NCI-H82 treated with DMSO at 0.1 percent for 48 hours (cell line): ENCODE results near the gene CNBD2.
"Not testable (repeated sequence)": the region's sequence is repeated elsewhere in the genome, so short reads cannot be mapped to it uniquely, and the experiment has no call there.

ENCODE experiments used
- DNase-seq: peaks from one replicate; lab custom pipeline; 2025; ENCODE audit not compliant: unreplicated experiment; lab: John Stamatoyannopoulos, UW

Gene CNBD2

GRCh38 chr20:35974256-35974655 lies 5.9 kb downstream of the CNBD2 start:
- no peak for DNase-seq

GRCh38 chr20:35975576-35976373 lies 7.4 kb downstream of the CNBD2 start:
- no peak for DNase-seq

DNA sequence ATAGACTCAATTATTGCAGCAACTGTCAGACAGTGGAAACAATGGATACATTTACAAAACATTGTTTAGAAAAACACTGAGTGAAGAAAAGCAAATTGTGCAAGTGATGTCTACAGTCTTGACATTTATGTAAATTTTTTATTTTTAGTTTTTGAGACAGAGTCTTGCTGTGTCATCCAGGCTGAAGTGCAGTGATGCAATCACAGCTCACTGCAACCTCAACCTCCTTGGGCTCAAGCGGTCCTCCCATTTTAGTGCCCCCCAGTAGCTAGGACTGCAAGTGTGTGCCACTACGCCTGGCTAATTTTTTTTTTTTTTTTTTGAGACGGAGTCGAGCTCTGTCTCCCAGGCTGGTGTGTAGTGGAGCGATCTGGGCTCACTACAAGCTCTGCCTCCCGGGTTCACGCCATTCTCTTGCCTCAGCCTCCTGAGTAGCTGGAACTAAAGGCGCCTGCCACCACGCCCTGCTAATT lies 9.7 kb downstream of the CNBD2 start:
- no peak for DNase-seq

GRCh38 chr20:35979544-35979943 lies 11.2 kb downstream of the CNBD2 start:
- no peak for DNase-seq

DNA sequence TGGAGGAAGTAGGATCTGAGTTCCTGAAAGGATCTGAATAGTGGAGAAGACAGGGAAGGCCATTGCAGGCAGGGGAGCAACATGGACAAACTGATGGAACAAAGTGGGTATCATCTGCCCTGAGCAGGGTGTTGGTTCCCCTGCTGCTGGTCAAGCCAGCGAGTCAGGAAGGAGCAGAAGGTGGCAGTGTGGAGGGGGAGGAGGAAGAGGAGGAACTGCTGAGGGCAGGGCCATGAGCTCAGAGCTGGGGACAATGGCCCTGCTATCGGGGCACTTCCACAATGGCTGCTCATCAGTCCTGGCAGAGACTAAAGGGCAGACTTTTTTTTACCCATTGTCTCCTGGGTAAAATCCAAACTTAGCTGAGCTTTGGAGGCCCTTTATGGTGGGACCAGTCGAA lies 13.6 kb downstream of the CNBD2 start:
- no peak for DNase-seq

DNA sequence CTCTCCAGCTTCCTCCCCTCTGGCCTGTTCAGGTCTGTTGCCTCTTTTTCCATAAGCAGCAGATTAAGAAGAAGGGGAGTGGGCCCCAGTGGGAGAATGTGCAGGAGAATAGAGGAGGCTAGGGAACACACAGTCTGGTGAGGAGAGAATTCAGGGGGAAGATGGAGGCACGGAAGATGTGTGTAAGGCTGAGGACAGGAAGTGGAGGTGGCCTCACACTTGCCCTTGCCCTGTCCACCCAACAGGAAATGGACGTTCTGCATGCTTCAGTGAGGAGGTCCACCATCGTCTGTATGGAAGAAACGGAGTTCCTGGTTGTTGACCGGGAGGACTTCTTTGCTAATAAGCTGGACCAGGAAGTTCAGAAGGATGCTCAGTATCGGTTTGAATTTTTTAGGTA lies 16.0 kb downstream of the CNBD2 start:
- no peak for DNase-seq

GRCh38 chr20:35985806-35986205 lies 17.4 kb downstream of the CNBD2 start:
- DNase-seq = no peak

- DNase-seq = no peak
Observed at GRCh38 chr20:35988910-35989463, 20.6 kb downstream of the CNBD2 start.

DNA sequence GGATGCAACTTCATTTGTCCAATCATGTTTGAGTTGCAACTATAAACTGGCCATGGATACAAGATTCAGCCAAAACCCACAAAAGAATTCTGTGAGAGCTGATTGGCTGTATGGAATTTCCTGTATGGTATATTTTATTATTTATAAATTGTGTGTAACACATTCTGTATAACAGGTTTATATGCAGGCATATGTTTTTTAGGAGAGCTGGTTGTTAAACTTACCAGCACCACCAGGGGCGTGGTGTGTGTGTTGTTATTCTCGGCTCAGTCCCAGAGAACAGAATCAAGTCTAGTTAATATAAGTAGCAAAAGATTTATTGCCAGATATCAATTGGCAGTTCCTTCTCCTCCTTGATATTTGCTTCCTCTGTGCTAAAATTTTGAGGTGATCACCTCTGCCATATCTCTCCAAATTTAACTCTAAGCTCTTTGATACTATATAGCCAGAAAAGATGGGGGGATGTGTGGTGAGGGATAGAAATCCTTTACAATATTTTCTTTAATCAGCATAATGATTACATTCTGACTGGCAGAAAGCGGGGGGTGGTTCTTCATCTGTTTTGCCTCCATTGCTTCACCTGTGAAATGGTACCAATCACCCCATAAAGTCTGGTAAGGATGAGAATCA lies 22.9 kb downstream of the CNBD2 start:
- no peak for DNase-seq

GRCh38 chr20:35992713-35993335 lies 24.4 kb downstream of the CNBD2 start:
- peak; percentile 69 for DNase-seq

DNA sequence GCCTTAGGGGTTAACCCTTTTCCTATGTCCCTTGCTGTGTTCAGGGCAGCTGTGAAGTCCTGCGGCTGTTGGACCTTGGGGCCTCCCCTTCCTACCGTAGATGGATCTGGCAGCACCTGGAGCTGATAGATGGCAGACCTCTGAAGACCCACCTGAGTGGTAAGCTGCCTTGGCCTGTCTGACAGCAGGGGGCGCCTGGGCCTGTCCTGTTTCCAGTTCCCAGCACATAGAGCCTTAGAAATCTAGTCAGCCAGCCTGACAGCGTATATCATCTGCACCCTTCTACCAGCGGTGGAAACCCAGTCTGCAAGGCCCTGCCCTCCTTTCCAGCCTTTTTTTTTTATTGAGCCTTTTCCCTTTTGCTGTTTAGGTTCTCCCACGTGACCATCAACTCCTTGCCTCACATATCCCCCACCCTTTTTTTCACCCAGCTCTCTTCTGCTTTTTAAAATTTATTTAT lies 26.6 kb downstream of the CNBD2 start:
- DNase-seq = peak; percentile 84

DNA sequence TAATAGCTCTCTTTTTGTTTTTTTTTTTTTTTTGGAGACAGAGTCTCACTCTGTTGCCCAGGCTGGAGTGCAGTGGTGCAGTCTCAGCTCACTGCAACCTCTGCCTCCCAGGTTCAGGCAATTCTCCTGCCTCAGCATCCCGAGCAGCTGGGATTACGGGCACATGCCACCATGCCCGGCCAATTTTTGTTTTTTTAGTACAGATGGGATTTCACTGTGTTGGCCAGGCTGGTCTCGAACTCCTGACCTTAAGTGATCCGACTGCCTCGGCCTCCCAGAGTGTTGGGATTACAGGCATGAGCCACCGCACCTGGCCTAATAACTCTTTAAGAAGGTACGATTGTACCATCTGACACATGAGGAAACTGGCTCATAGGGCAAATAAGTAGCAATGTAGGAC lies 28.1 kb downstream of the CNBD2 start:
- not testable (repeated sequence) for DNase-seq

- DNase-seq = not testable (repeated sequence)
Observed at GRCh38 chr20:36001331-36001730, 32.9 kb downstream of the CNBD2 start.

DNA sequence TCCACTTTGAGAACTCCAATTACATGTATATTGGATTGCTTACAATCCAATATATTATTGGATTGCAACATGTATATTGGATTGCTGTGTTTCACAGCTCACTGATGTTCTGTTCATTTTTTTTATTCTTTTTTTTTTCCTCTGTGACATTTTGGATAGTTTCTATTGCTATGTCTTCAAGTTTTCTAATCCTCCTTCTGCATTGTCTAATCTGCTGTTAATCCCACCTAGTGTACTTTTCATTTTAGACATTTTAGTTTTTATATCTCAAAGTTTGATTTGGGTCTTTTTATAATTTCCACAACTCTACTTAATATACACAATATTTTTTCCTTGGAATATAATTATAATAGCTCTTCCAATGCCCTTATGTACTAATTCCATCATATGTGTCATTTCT lies 34.5 kb downstream of the CNBD2 start:
- no peak for DNase-seq

DNA sequence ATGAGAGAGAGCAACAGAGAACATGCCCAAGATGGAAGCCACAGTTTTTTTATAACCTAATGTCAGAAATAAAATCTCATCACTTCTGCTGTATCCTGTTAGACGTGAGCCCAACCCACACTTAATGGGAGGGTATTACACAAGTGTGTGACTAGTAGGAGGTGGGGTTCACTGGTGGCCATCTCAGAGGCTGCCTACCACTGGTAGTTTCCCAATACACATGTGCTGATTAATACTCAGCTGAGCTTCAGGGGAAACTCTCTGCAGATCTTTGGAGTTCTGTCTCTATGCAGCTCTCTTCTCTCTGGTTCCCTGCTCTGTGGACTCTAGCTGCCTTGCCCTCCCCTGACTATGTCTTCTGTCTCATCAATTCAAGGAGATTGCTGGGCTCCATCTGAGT lies 35.7 kb downstream of the CNBD2 start:
- DNase-seq = no peak

DNA sequence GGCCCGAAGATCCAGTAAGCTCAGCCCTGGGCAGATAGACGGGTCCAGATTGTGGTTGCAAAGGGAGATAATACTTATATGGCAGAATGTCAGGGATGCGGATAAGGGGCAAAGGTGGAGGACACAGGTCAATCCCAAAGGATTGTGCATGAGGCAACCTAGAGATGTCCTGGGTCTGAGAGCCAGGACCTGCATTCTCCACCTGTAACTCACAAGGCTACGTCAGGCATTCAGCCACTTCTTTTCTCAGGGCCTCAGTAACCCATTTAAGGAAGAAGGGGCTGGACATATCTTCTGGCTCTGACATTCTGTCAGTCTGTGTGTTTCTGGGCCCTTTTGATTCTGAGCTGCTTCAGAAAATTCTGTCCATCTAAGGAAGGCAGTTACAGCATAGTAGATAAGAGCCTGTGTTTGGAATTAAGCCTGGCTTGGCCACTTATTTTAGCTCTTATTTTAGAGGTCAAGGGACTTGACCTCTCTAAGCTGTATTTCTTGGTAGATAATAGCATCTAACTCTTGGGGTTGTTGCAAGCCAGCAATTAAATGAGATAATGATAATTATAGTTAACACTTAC lies 40.2 kb downstream of the CNBD2 start:
- no peak for DNase-seq

- DNase-seq = no peak
Observed at GRCh38 chr20:36010076-36010475, 41.7 kb downstream of the CNBD2 start.

DNA sequence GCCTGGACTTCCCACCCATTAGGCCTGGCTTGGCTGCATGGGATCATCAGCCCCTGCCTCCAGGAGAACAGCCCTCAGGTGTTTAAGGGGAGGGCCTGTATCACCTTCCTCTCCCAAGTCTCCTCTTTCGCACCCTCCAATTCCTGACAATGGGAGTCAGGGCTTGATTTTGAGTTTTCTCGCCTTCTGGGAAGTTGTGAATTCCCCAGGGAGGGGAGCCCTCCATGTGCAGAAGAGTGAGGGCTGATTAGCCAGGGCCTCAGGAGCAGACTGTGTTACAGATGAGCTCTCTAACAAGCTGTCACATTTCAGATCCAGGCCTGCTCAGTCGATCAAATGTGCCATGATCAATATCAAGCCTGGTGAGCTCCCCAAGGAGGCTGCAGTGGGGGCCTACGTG lies 42.4 kb downstream of the CNBD2 start:
- DNase-seq = peak; percentile 36

GRCh38 chr20:36015806-36016403 lies 47.5 kb downstream of the CNBD2 start:
- DNase-seq = no peak

DNA sequence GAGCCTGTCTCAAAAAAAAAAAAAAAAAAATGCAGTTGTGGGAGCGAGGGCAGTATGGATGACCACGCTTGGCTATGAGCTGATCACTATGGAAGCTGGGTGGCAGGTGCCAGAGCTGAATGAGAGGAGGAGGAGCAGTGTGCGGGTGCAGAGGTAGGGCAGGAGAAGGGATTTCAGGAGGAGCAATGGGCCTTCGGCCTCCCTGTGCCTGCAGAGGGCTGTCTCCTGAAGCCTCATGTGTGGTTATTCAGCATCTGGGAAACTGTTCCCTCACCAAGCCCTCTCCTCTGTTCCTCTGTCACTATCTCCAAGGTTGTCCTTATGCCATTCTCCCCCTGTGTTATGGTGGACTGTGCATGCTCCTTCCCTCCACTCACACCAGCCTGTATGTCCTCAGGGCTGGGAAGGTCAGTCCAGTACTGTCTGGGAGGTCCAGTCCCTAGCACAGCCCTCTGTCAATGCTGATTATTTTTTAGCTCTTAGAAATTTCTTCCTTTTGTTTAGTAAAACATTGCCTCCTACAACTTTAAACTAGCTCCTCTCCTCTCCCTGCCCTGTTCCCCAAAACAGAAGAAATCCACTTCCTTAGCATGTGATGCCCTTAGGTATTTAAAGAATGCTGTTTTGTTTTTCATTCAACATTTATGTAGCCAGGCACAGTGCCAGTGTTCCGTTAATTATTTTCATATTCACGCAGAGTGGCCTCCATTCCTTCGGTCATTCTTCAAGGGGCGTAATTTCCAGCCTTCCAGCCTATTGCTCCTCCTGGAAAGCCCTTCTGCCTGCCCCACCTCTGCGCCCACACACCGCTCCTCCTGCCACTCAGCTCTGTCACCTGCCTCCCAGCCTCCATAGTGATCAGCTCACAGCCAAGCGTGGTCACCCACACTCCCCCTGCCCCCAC lies 48.9 kb downstream of the CNBD2 start:
- DNase-seq = no peak
